Hepatic stellate cell (primary cell): ENCODE results near the gene A3GALT2.

ENCODE experiments used
- DNase-seq: peaks from one replicate; pipeline ENCODE4 v3.0.0; 2011; ENCODE audit warnings: low spot score

A3GALT2 gene

GRCh38 chr1:33350611-33351280 lies 29.8 kb upstream of the A3GALT2 start:
- no peak for DNase-seq

GRCh38 chr1:33349778-33350610 lies 29.1 kb upstream of the A3GALT2 start:
- DNase-seq, result peak; percentile 89

DNA sequence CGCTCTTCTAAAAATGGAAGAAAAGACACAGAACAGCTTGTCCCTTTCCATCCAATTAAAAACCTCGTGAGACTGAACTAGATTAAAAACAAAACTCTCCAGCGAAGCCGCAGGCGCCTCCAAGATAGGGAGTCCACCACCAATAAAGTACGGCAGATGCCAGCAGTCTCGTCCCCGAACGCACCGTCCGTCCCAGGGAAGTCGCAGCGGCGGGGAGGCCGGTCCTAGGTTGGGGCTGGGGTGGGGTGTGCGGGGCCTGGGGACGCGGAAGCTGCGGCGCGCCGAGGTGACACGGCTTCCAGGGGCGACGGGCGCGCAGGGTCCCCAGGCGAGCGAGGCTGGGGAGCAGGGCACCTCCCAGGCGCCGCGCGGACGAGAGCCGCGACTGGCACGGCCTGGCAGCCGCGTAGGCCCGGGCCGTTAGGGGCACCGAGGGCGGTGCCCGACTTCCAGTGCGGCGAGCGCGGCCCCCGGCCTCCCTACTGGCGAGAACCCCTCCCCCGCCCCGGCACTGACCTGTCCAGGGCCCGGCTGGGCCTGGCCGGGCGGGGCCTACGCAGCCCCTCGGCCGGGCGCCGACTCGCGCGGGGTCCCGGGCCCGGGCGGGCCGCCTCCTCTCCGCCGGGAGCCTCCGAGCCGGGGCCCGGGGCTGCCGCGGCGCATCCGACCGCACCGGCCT lies 28.3 kb upstream of the A3GALT2 start:
- DNase-seq, result no peak

GRCh38 chr1:33348676-33349080 lies 27.8 kb upstream of the A3GALT2 start:
- no peak for DNase-seq

DNA sequence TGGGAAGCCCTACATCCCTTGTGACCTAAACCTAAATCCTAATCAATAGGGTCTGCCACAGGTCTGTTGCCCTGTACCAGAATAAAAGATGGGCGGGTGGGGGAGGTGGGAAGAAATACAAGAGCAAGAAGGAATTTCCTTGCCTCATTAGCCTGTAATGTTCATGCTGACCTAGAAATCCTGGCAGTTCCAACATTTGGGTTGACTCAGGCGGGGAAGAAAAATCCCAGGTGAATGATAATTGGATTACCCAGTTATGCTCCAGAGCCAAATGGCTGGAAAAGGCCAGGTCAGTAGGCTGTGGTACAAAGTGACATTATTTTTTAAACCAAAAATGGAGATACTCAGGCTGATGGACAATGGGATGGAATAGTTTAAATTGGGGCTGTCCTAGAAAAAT lies 27.3 kb upstream of the A3GALT2 start:
- DNase-seq, result no peak

- DNase-seq, result no peak
Observed at GRCh38 chr1:33347650-33347992, 26.7 kb upstream of the A3GALT2 start.

- DNase-seq, result peak; percentile 89
Observed at GRCh38 chr1:33346927-33347649, 26.2 kb upstream of the A3GALT2 start.

- no peak for DNase-seq
Observed at GRCh38 chr1:33346533-33346926, 25.6 kb upstream of the A3GALT2 start.

DNA sequence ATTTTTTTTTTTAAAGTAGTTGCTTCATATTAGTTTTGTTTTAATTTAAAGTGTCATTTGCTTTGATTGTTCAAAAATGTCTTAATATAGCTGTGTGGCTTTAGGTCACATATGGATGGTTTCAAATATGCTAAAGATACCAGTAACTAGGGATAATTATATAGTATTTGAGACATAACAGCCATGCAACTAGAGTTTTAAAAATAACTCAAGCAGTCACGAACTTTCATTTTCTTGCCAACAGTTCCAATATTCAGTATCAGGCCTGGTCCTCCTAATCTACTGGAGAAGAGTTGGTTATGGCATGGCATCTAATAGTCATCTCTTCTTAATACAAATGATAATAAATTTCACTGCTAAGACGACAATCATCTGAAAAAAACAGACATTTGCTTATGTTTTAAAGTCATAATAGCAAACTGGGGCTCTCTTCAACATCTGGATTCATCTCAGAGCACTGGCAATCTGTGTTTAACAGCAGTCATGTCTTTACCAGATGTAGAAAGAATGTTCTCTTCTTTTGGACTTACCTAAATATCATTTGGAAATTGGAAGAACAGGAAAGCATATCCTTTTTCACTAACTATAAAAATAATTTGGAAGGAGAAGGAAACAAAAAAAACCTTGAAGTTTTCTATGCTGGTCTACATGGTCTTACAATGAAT lies 24.1 kb upstream of the A3GALT2 start:
- no peak for DNase-seq

DNA sequence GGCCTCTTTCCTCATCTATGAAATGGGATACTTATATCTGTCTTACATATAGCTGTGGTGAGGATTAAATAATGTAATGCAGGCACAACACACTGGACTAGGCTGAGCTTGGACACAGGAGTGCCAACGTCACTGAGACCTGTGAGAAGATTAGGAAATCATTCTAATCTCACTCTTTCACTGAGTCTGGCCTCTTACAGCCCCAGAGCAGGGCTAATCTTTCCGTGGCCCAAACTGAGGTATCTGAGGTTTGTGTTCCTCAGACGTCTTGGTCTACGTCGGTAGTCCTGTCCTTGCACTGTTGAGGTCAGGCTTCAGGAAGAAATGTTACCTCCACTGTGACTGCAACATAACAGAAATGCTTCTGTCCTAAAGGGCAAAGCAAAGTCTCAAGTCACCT lies 22.6 kb upstream of the A3GALT2 start:
- no peak for DNase-seq

DNA sequence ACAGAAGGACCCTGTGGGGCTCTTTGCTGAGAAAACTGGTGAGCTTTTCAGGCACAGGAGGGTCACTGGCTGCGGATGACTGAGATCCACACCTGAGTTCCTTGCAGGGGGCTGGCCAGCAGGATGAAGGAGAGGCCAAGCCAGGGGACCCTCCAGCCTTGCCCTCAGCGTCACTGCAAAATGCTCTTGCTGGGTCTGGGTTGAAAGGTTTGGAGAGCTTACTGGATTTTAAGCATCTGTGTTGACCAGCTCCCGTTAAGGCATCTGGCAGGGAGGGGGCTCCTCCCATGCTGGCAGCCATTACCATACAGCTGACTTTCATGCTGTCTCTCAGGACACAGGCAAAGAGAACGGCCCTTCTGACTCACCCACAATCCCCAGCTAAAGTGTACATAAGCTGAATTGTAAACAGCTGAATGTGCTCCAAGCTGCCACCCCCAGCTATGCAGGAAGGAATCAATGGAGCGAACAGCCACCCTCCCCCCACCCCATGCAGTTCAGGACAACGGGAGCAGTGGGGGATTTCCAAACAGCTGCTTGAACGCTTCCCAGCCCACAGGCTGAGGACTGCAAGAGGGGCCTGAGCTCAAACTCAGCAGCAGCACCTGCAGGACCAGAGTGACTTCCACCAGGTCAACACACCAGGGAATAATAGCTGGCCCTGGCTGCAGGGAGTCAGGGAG lies 21.3 kb upstream of the A3GALT2 start:
- DNase-seq, result peak; percentile 74

DNA sequence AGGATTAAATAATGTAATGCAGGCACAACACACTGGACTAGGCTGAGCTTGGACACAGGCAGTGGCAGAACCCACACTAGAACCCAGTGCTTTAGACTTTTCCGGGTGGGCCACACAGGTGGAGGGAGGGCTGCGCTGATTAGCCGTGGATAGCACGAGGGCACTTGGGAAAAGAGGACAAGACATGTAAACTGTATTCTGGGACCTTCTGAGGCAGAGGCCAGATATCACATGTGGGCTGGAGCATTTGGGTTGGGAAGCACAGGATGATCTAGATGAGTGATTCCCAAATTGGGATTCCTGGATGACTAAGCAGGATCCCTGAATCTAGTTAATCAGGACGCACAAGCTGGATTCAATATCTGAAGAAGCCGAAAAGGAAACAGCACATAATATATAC lies 20.3 kb upstream of the A3GALT2 start:
- DNase-seq, result no peak

- no peak for DNase-seq
Observed at GRCh38 chr1:33339413-33339812, 18.5 kb upstream of the A3GALT2 start.

DNA sequence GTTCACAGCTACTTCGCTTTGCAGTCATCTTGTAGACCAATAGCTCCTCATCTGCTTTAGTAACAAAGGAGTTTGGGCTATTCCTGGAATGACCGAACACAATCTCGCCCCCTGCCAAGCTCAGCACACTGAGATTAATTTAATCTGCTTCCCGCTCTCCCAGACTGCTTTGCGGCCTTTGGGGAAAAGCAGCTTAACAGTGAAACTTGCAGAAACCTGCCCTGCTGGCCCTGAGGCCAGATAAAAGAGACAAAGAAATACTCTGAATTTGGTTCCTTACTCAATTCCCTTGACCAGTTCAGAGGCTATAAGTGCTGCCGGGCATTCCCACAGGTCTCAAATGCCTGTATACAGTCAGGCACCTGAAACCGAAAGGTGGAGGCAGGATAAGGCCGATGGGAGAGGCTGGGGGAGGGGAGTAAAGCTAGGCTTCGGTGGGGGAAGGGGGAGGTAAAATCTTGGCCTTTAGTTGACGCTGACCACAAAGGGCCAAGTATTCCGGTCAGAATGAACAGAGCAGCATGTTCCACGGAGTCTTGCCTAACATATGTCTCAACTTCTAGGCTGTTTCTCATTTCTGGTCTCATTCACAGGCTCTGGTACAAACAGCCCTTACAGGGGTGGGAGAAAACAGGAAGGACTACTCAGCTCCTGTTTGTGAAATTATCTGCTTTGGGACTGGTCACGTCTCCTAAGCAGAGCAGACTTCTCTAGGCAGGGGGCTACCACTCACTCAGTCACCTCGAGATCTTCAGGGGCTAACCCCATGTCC lies 17.7 kb upstream of the A3GALT2 start:
- DNase-seq, result no peak

DNA sequence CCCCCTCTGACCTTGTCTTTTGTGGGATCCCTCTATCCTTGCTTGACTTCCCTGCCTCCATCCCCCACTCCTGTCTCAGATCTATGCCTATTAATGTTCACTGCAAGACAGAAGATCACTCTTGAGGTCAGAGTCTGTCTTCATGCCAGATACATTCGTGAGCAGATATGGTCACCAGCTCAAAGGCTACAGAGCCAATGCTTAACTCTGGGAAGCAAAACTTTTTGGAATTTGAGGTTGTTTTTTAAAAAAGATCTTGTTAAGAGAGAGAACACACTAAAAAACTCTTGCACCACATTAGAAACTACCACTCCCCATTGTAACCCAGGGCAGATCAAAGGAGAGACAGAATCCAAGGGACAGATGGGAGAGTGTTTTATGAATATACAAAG lies 17.1 kb upstream of the A3GALT2 start:
- DNase-seq, result no peak

DNA sequence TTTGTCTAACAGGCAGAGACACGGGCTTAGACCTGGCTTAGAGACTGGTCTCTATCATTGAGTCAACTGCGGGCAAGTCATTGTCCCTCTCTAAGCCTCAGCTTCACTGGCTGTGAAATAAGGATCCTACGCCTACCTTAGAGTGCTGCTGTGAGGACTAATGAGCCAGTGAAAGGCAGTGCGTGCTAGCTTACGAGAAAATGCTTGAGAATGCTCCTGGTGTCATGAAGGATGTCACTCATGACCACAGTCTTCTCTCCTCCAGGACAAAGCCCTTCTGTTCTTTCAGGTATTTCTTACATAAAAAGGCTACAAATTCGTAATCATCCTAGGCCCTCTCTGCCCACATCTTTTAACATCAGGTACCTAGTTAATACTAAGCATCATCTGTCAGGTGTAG lies 16.5 kb upstream of the A3GALT2 start:
- no peak for DNase-seq

- no peak for DNase-seq
Observed at GRCh38 chr1:33336580-33336979, 15.7 kb upstream of the A3GALT2 start.

- DNase-seq, result no peak
Observed at GRCh38 chr1:33335020-33335419, 14.1 kb upstream of the A3GALT2 start.

- DNase-seq, result no peak
Observed at GRCh38 chr1:33334081-33334552, 13.2 kb upstream of the A3GALT2 start.

GRCh38 chr1:33332881-33333280 lies 12.0 kb upstream of the A3GALT2 start:
- no peak for DNase-seq
